Measurements from ENCODE around the gene ZMIZ1.

DNA sequence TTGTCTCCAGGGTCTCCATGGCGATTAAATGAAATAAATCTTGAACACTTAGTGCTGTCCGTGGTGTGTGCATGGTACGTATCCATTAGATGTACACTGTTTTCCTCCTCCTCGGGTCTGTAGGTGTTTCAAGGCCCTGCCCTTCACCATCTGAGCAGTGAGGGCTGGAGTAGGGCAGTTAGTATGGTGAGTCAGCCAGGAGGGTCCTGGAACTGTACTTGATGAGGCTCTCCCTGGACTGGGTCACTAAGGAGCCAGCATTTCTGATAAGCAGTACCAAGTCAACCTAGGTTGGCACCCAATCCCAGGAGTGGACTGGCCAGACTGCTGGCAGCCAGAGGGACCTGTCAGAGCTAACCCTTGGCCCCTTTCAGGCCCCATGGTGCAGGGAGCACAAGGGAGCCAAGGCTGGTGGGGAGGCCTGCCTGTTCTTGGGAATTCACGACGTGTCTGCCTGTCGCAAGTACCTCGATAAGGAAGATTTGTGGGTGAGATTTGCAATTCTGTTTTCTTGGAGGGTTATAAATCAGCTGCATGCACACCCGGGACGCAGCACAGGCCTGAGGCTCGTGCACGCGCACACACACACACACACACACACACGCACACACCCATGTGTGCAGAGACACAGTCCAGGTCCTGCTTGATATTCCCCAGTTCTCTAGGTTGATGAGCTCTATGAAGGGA is 114.2 kb downstream of the ZMIZ1 start:
- no peak for TF ChIP-seq EZH2phosphoT487 (IDR thresholded peaks at IDR 0.05; ENCODE audit: unreplicated experiment)
- no peak for TF ChIP-seq EZH2 (IDR thresholded peaks at IDR 0.05; ENCODE audit: low read depth, unreplicated experiment)

Data from GM23338 (cell line).